ENCODE results near the gene TMED1.

TMED1 gene

DNA sequence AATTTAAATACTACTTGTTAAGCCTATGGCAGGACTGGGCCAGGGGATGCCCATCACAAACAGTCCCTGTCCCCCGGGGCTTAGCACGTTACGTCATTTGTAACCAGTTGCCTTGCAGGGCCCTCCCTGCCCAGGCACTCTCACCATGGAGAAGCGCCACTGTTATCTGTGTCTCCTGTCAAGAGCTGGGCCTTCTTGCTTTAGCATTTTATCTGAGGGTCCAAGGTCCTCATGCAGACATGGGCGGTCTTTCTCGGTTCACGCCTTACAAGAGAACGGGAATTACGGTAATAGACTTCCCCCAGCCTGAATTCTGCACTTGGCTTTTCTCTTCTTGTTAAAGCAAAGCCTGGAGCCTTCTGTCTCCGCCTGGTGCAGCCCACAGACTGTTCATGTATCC is 46.1 kb downstream of the TMED1 start:
- Histone ChIP-seq H3K36me3 (ENCODE audit: control insufficient read depth, insufficient read depth, low read length) (peaks cover 21% of the 10 kb centered on the region), H3K4me3 (ENCODE audit: low read length) (no peak overlapping the region), H3K4me1 (ENCODE audit: control insufficient read depth, insufficient read depth, low read length) (no peaks in the 10 kb centered on the region), H3K27me3 (ENCODE audit: control insufficient read depth, insufficient read depth, low read length) (no peaks in the 10 kb centered on the region), H3K9me3 (ENCODE audit: control insufficient read depth, low read length) (no peaks in the 10 kb centered on the region), H3K9ac (ENCODE audit: low read length) (no peak overlapping the region)

DNA sequence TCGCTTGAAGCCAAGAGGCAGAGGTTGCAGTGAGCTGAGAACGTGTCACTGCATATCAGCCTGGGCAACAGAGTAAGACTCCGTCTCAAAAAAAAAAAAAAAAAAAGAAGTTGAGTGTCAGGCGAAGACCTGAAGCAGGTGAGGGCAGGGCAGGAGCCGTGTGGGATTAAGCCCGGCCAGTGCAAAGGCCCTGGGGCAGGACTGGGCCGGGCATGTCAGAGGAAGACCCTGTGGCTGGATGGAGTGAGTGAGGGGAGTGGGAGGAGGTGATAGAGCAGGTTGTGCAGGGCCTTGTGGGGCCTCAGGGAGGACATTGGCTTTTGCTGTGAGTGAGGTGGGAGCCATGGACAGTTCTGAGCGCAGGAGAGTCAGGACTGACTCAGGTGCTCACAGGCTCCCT is 47.9 kb downstream of the TMED1 start:
- Histone ChIP-seq H3K36me3 (ENCODE audit: control insufficient read depth, insufficient read depth, low read length) (peaks cover 30% of the 10 kb centered on the region), H3K4me1 (ENCODE audit: control insufficient read depth, insufficient read depth, low read length) (no peaks in the 10 kb centered on the region), H3K27me3 (ENCODE audit: control insufficient read depth, insufficient read depth, low read length) (no peaks in the 10 kb centered on the region), H3K9me3 (ENCODE audit: control insufficient read depth, low read length) (no peaks in the 10 kb centered on the region), H3K4me3 (ENCODE audit: low read length) (no peak overlapping the region), H3K9ac (ENCODE audit: low read length) (no peak overlapping the region)

DNA sequence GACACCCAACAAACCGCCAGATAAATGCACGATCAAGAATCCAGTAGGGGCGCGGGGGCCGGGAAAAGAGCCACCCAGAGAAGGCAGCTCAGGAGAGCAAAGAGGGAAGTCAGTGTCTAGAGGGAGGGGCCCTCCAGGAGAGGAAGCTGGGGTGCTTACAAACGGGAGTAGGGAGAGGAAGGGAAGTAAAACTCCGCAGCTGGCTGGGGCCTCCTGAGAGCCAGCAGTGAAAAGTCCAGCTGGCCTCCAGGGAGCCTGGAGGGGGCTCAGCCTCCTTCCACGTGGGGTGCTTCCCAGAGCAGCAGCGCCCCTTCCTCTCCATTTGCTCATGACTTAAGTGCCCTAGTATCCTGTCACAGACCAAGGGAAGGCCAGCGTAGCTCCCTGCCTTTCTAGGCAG is 51.8 kb downstream of the TMED1 start:
- peaks cover 4% of the 10 kb centered on the region for H3K4me1 ChIP-seq (ENCODE audit: control insufficient read depth, insufficient read depth, low read length)
- peaks cover 49% of the 10 kb centered on the region for H3K36me3 ChIP-seq (ENCODE audit: control insufficient read depth, insufficient read depth, low read length)
- H3K9me3 ChIP-seq (ENCODE audit: control insufficient read depth, low read length), result no peaks in the 10 kb centered on the region
- H3K27me3 ChIP-seq (ENCODE audit: control insufficient read depth, insufficient read depth, low read length), result no peaks in the 10 kb centered on the region
- H3K9ac ChIP-seq (ENCODE audit: low read length), result no peak overlapping the region
- H3K4me3 ChIP-seq (ENCODE audit: low read length), result no peak overlapping the region

DNA sequence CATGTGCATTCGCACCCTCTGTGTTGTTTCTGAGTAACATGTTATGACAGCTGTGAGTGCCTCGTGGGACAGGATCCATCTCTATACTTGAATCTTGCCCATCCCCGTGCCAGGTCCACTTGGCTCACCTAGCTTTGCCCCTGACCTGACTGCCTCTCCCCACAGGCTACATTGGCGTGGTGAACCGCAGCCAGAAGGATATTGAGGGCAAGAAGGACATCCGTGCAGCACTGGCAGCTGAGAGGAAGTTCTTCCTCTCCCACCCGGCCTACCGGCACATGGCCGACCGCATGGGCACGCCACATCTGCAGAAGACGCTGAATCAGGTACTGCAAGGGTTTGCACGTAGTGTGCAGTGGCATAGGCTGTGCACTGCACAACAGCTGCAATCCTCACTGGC is 53.2 kb downstream of the TMED1 start:
- H3K9ac ChIP-seq (ENCODE audit: low read length), result no peak overlapping the region
- H3K27me3 ChIP-seq (ENCODE audit: control insufficient read depth, insufficient read depth, low read length), result no peaks in the 10 kb centered on the region
- peaks cover 49% of the 10 kb centered on the region for H3K36me3 ChIP-seq (ENCODE audit: control insufficient read depth, insufficient read depth, low read length)
- H3K4me3 ChIP-seq (ENCODE audit: low read length), result no peak overlapping the region
- H3K9me3 ChIP-seq (ENCODE audit: control insufficient read depth, low read length), result no peaks in the 10 kb centered on the region
- H3K4me1 ChIP-seq (ENCODE audit: control insufficient read depth, insufficient read depth, low read length), result peaks cover 4% of the 10 kb centered on the region

Measured in mucosa of stomach (tissue), 1 donor.